ENCODE measurements around the gene GPATCH2L. TPM values are rescaled to one million over a fixed set of nuclear protein-coding genes. Genes with fewer than 3 reads are reported as not detected.

GPATCH2L gene
- total RNA-seq, 4 donors from 2014 or later = 47.6 to 230 (median 85.0) TPM

GRCh38 chr14:76112889-76113624 is 38.7 kb upstream of the GPATCH2L start:
- TF ChIP-seq POLR2A (IDR thresholded peaks at IDR 0.05) (no peak), CTCF (IDR thresholded peaks at IDR 0.05) (no peak)
- DNase-seq = no peak

GRCh38 chr14:76113691-76114090 is 38.0 kb upstream of the GPATCH2L start:
- TF ChIP-seq POLR2A (IDR thresholded peaks at IDR 0.05) (no peak), CTCF (IDR thresholded peaks at IDR 0.05) (no peak)
- H3K36me3 ChIP-seq = no peaks in the 10 kb centered on the region
- intact Hi-C loops (cut with DNase I; ENCODE audit: low total_unique reads) = no loop called here
- H3K27me3 ChIP-seq = no peaks in the 10 kb centered on the region
- no peaks in the 10 kb centered on the region for H3K9me3 ChIP-seq
- no peak overlapping the region for H3K4me3 ChIP-seq
- no peaks in the 10 kb centered on the region for H3K4me1 ChIP-seq
- no peak overlapping the region for H3K27ac ChIP-seq
- DNase-seq = no peak

More at GRCh38 chr14:76112889-76113624, 38.7 kb upstream of the GPATCH2L start:
- no peak overlapping the region for H3K27ac ChIP-seq
- H3K4me3 ChIP-seq = no peak overlapping the region
- no peaks in the 10 kb centered on the region for H3K36me3 ChIP-seq
- H3K9me3 ChIP-seq = no peaks in the 10 kb centered on the region
- intact Hi-C loops (cut with DNase I; ENCODE audit: low total_unique reads) = no loop called here
- no peaks in the 10 kb centered on the region for H3K27me3 ChIP-seq
- H3K4me1 ChIP-seq = no peaks in the 10 kb centered on the region

GRCh38 chr14:76115010-76115422 is 36.7 kb upstream of the GPATCH2L start:
- intact Hi-C loops (cut with DNase I; ENCODE audit: low total_unique reads) = no loop called here
- Histone ChIP-seq H3K4me3 (no peak overlapping the region), H3K4me1 (no peaks in the 10 kb centered on the region), H3K27me3 (no peaks in the 10 kb centered on the region), H3K36me3 (no peaks in the 10 kb centered on the region), H3K27ac (no peak overlapping the region), H3K9me3 (no peaks in the 10 kb centered on the region)
- no peak for TF ChIP-seq CTCF (IDR thresholded peaks at IDR 0.05)
- no peak for TF ChIP-seq POLR2A (IDR thresholded peaks at IDR 0.05)
- DNase-seq = no peak

- intact Hi-C loops (cut with DNase I; ENCODE audit: low total_unique reads) = no loop called here
- Histone ChIP-seq H3K27me3 (no peaks in the 10 kb centered on the region), H3K36me3 (no peaks in the 10 kb centered on the region), H3K27ac (no peak overlapping the region), H3K4me3 (no peak overlapping the region), H3K4me1 (no peaks in the 10 kb centered on the region), H3K9me3 (no peaks in the 10 kb centered on the region)
- DNase-seq = no peak
- TF ChIP-seq CTCF (IDR thresholded peaks at IDR 0.05) (no peak), POLR2A (IDR thresholded peaks at IDR 0.05) (no peak)
Measured at GRCh38 chr14:76117789-76118484, 33.8 kb upstream of the GPATCH2L start.

- no peak overlapping the region for H3K27ac ChIP-seq
- no peak for DNase-seq
- H3K36me3 ChIP-seq = no peaks in the 10 kb centered on the region
- intact Hi-C loops (cut with DNase I; ENCODE audit: low total_unique reads) = no loop called here
- no peaks in the 10 kb centered on the region for H3K27me3 ChIP-seq
- no peak overlapping the region for H3K4me3 ChIP-seq
- no peaks in the 10 kb centered on the region for H3K4me1 ChIP-seq
- H3K9me3 ChIP-seq = no peaks in the 10 kb centered on the region
- no peak for TF ChIP-seq POLR2A (IDR thresholded peaks at IDR 0.05)
- TF ChIP-seq CTCF (IDR thresholded peaks at IDR 0.05) = no peak
Measured at GRCh38 chr14:76118594-76118993, 33.1 kb upstream of the GPATCH2L start.

All from uterus (tissue), 4 donors.